ENCODE data around the gene CD37. TPM values are rescaled to one million over a fixed set of nuclear protein-coding genes. Genes with fewer than 3 reads are reported as not detected.
"Not testable (repeated sequence)": the region's sequence is repeated elsewhere in the genome, so short reads cannot be mapped to it uniquely, and the experiment has no call there.

CD37 gene
- total and polyA plus RNA-seq, 2 donors (not counting 1 experiment from before 2014, with no cell fraction given), result 1,998 to 2,188 TPM

GRCh38 chr19:49368711-49369358 is 33.6 kb downstream of the CD37 start:
- Histone ChIP-seq H2AFZ (ENCODE audit: insufficient read depth, low read depth, low read length, poor library complexity, severe bottlenecking) (no peak overlapping the region), H4K20me1 (ENCODE audit: control insufficient read depth, insufficient read depth, low read length, poor library complexity, severe bottlenecking) (no peaks in the 10 kb centered on the region), H3K9me3 (ENCODE audit: control extremely low read depth in 1 of 3, control insufficient read depth in 2 of 3, insufficient read depth in 1 of 3, low read length in 2 of 3) (peaks cover 0 to 22% (median 13%) of the 10 kb centered on the region in 3 donors), H3K27me3 (replicated peaks in 1 of 4; ENCODE audit: control extremely low read depth in 1 of 4, control insufficient read depth in 3 of 4, insufficient read depth in 4 of 4, low read length in 3 of 4) (no peaks in the 10 kb centered on the region), H3K27ac (ENCODE audit: low read length in 2 of 2) (no peak overlapping the region), H3K79me2 (ENCODE audit: control insufficient read depth, insufficient read depth, low read length) (no peaks in the 10 kb centered on the region), H3K4me2 (replicated peaks; ENCODE audit: low read depth, low read length, poor library complexity, severe bottlenecking) (no peak overlapping the region), H3K4me3 (ENCODE audit: control extremely low read depth in 1 of 5, extremely low read depth in 1 of 5, insufficient read depth in 1 of 5, low read depth in 2 of 5, low read length in 4 of 5) (no peak overlapping the region), H3K4me1 (ENCODE audit: control insufficient read depth in 2 of 2, insufficient read depth in 2 of 2, low read length in 2 of 2) (peaks cover 7 to 11% of the 10 kb centered on the region in 2 donors), H3K36me3 (replicated peaks in 1 of 2; ENCODE audit: control extremely low read depth in 1 of 2, control insufficient read depth in 1 of 2, extremely low read depth in 1 of 2, insufficient read depth in 2 of 2, low read length in 1 of 2) (no peaks in the 10 kb centered on the region), H3K9ac (ENCODE audit: low read length) (no peak overlapping the region)
- DNase-seq (no peak), ATAC-seq (ENCODE audit: low read depth) (no peak)
- 87% methylated on average over 3 of the region's 5 CpGs for WGBS (ENCODE audit: insufficient coverage)
- no peak overlapping the region for H3K4me3 Mint-ChIP-seq
- intact Hi-C loops (cut with micrococcal nuclease), result no loop called here
- TF ChIP-seq EZH2 (IDR thresholded peaks at IDR 0.05; ENCODE audit: borderline replicate concordance, insufficient read depth, low read depth, low read length, poor library complexity, severe bottlenecking) (no peak), CTCF (IDR thresholded peaks at IDR 0.05) (no peak)
- H3K4me1 Mint-ChIP-seq, result peaks cover 7% of the 10 kb centered on the region
- no peaks in the 10 kb centered on the region for H3K27me3 Mint-ChIP-seq
- POLR2A ChIA-PET, result interaction anchor here (1.0 kb wide), 2 partner anchors 15 to 53 kb away, joined by 3 to 4 read pairs; no protein-coding TSS in a partner anchor
- H3K27ac Mint-ChIP-seq, result no peak overlapping the region
- CTCF ChIA-PET, result interaction anchor here (0.6 to 1.1 kb wide), 2 partner anchors 22 to 67 kb away, joined by 3 read pairs; no protein-coding TSS in a partner anchor
- peaks cover 4% of the 10 kb centered on the region for H3K9me3 Mint-ChIP-seq (ENCODE audit: insufficient read depth)

GRCh38 chr19:49371184-49371583 is 36.0 kb downstream of the CD37 start:
- no peaks in the 10 kb centered on the region for H3K36me3 ChIP-seq (replicated peaks in 1 of 2; ENCODE audit: control extremely low read depth in 1 of 2, control insufficient read depth in 1 of 2, extremely low read depth in 1 of 2, insufficient read depth in 2 of 2, low read length in 1 of 2)
- Mint-ChIP-seq H3K9me3 (ENCODE audit: insufficient read depth) (peaks cover 4% of the 10 kb centered on the region), H3K27ac (no peak overlapping the region), H3K4me3 (no peak overlapping the region), H3K4me1 (no peaks in the 10 kb centered on the region), H3K27me3 (no peaks in the 10 kb centered on the region)
- no peaks in the 10 kb centered on the region for H4K20me1 ChIP-seq (ENCODE audit: control insufficient read depth, insufficient read depth, low read length, poor library complexity, severe bottlenecking)
- TF ChIP-seq CTCF (IDR thresholded peaks at IDR 0.05) (no peak), EZH2 (IDR thresholded peaks at IDR 0.05; ENCODE audit: borderline replicate concordance, insufficient read depth, low read depth, low read length, poor library complexity, severe bottlenecking) (no peak)
- H3K4me3 ChIP-seq (ENCODE audit: control extremely low read depth in 1 of 5, extremely low read depth in 1 of 5, insufficient read depth in 1 of 5, low read depth in 2 of 5, low read length in 4 of 5), result no peak overlapping the region
- CTCF ChIA-PET, result interaction anchor here (0.6 to 1.1 kb wide), 2 partner anchors 70 to 176 kb away, joined by 3 read pairs; no protein-coding TSS in a partner anchor
- no peak for DNase-seq
- intact Hi-C loops (cut with micrococcal nuclease), result no loop called here
- H3K4me2 ChIP-seq (replicated peaks; ENCODE audit: low read depth, low read length, poor library complexity, severe bottlenecking), result no peak overlapping the region
- no peaks in the 10 kb centered on the region for H3K27me3 ChIP-seq (replicated peaks in 1 of 4; ENCODE audit: control extremely low read depth in 1 of 4, control insufficient read depth in 3 of 4, insufficient read depth in 4 of 4, low read length in 3 of 4)
- peaks cover 0 to 1% of the 10 kb centered on the region in 2 donors for H3K4me1 ChIP-seq (ENCODE audit: control insufficient read depth in 2 of 2, insufficient read depth in 2 of 2, low read length in 2 of 2)
- H2AFZ ChIP-seq (ENCODE audit: insufficient read depth, low read depth, low read length, poor library complexity, severe bottlenecking), result no peak overlapping the region
- H3K27ac ChIP-seq (ENCODE audit: low read length in 2 of 2), result no peak overlapping the region
- no peak for ATAC-seq (ENCODE audit: low read depth)
- peaks cover 0 to 22% (median 13%) of the 10 kb centered on the region in 3 donors for H3K9me3 ChIP-seq (ENCODE audit: control extremely low read depth in 1 of 3, control insufficient read depth in 2 of 3, insufficient read depth in 1 of 3, low read length in 2 of 3)
- POLR2A ChIA-PET, result interaction anchor here (0.6 kb wide), 1 partner anchor 40 kb away, joined by 5 read pairs; no protein-coding TSS in a partner anchor
- 40% methylated on average over 1 of the region's 3 CpGs for WGBS (ENCODE audit: insufficient coverage)
- H3K9ac ChIP-seq (ENCODE audit: low read length), result no peak overlapping the region
- no peaks in the 10 kb centered on the region for H3K79me2 ChIP-seq (ENCODE audit: control insufficient read depth, insufficient read depth, low read length)

GRCh38 chr19:49373174-49373573 is 38.0 kb downstream of the CD37 start:
- H3K27me3 ChIP-seq (replicated peaks in 1 of 4; ENCODE audit: control extremely low read depth in 1 of 4, control insufficient read depth in 3 of 4, insufficient read depth in 4 of 4, low read length in 3 of 4); H3K79me2 ChIP-seq (ENCODE audit: control insufficient read depth, insufficient read depth, low read length); H3K36me3 ChIP-seq (replicated peaks in 1 of 2; ENCODE audit: control extremely low read depth in 1 of 2, control insufficient read depth in 1 of 2, extremely low read depth in 1 of 2, insufficient read depth in 2 of 2, low read length in 1 of 2); DNase-seq; H3K9ac ChIP-seq (ENCODE audit: low read length); H3K4me3 ChIP-seq (ENCODE audit: control extremely low read depth in 1 of 5, extremely low read depth in 1 of 5, insufficient read depth in 1 of 5, low read depth in 2 of 5, low read length in 4 of 5); H4K20me1 ChIP-seq (ENCODE audit: control insufficient read depth, insufficient read depth, low read length, poor library complexity, severe bottlenecking); H3K4me1 ChIP-seq (ENCODE audit: control insufficient read depth in 2 of 2, insufficient read depth in 2 of 2, low read length in 2 of 2); ATAC-seq (ENCODE audit: low read depth); H3K27ac Mint-ChIP-seq; H2AFZ ChIP-seq (ENCODE audit: insufficient read depth, low read depth, low read length, poor library complexity, severe bottlenecking); H3K4me2 ChIP-seq (replicated peaks; ENCODE audit: low read depth, low read length, poor library complexity, severe bottlenecking); H3K9me3 Mint-ChIP-seq (ENCODE audit: insufficient read depth); H3K4me1 Mint-ChIP-seq; H3K4me3 Mint-ChIP-seq; H3K27ac ChIP-seq (ENCODE audit: low read length in 2 of 2); intact Hi-C loops (cut with micrococcal nuclease); H3K27me3 Mint-ChIP-seq: not testable (repeated sequence)
- ChIA-PET CTCF (interaction anchor here (0.7 to 1.7 kb wide), 2 partner anchors 18 to 67 kb away, joined by 3 to 5 read pairs; no protein-coding TSS in a partner anchor), POLR2A (interaction anchor here (1.0 kb wide), 1 partner anchor 28 kb away, joined by 4 read pairs; no protein-coding TSS in a partner anchor)
- 90% methylated on average over 1 of the region's 3 CpGs for WGBS (ENCODE audit: insufficient coverage)
- H3K9me3 ChIP-seq (ENCODE audit: control extremely low read depth in 1 of 3, control insufficient read depth in 2 of 3, insufficient read depth in 1 of 3, low read length in 2 of 3), result peaks cover 0 to 18% (median 13%) of the 10 kb centered on the region in 3 donors
